ENCODE data around the gene TAOK1.
"Not testable (repeated sequence)": the region's sequence is repeated elsewhere in the genome, so short reads cannot be mapped to it uniquely, and the experiment has no call there.

TAOK1 gene

GRCh38 chr17:29449865-29450671 is 59.9 kb downstream of the TAOK1 start:
- no peak for DNase-seq

- no peak for DNase-seq
These were observed 61.1 kb downstream of the TAOK1 start for GRCh38 chr17:29451121-29451742.

GRCh38 chr17:29458066-29458465 is 67.9 kb downstream of the TAOK1 start:
- DNase-seq: no peak

GRCh38 chr17:29461483-29462206 is 71.5 kb downstream of the TAOK1 start:
- DNase-seq: no peak

- DNase-seq: no peak
These were observed 79.1 kb downstream of the TAOK1 start for GRCh38 chr17:29469276-29469675.

- not testable (repeated sequence) for DNase-seq
These were observed 83.3 kb downstream of the TAOK1 start for GRCh38 chr17:29473437-29473836.

- DNase-seq: no peak
These were observed 84.1 kb downstream of the TAOK1 start for GRCh38 chr17:29474297-29474696.

GRCh38 chr17:29475891-29476290 is 85.7 kb downstream of the TAOK1 start:
- no peak for DNase-seq

- DNase-seq: not testable (repeated sequence)
These were observed 90.2 kb downstream of the TAOK1 start for GRCh38 chr17:29480249-29480928.

GRCh38 chr17:29483503-29483902 is 93.3 kb downstream of the TAOK1 start:
- no peak for DNase-seq

- no peak for DNase-seq
These were observed 104.8 kb downstream of the TAOK1 start for GRCh38 chr17:29495011-29495410.

GRCh38 chr17:29504711-29505110 is 114.5 kb downstream of the TAOK1 start:
- DNase-seq: no peak

GRCh38 chr17:29505836-29506235 is 115.7 kb downstream of the TAOK1 start:
- DNase-seq: no peak

GRCh38 chr17:29510953-29511352 is 120.8 kb downstream of the TAOK1 start:
- no peak for DNase-seq

- no peak for DNase-seq
These were observed 124.6 kb downstream of the TAOK1 start for GRCh38 chr17:29514792-29515191.

GRCh38 chr17:29518359-29518758 is 128.2 kb downstream of the TAOK1 start:
- DNase-seq: no peak

- DNase-seq: no peak
These were observed 134.5 kb downstream of the TAOK1 start for GRCh38 chr17:29524692-29525091.

- no peak for DNase-seq
These were observed 136.2 kb downstream of the TAOK1 start for GRCh38 chr17:29526322-29526721.

- DNase-seq: no peak
These were observed 143.8 kb downstream of the TAOK1 start for GRCh38 chr17:29533976-29534375.

GRCh38 chr17:29544066-29544465 is 153.9 kb downstream of the TAOK1 start:
- no peak for DNase-seq

GRCh38 chr17:29546085-29546484 is 155.9 kb downstream of the TAOK1 start:
- no peak for DNase-seq

- no peak for DNase-seq
These were observed 156.7 kb downstream of the TAOK1 start for GRCh38 chr17:29546830-29547229.
